HG02588 (cell line): ENCODE results near the gene EML1.

ENCODE experiments used
- ATAC-seq: cut with Tn5 transposase; IDR thresholded peaks from one replicate; pipeline ENCODE4 v1.9.1; 2021; ENCODE audit warnings: mild to moderate bottlenecking, moderate library complexity; ENCODE audit not compliant: unreplicated experiment

The EML1 gene

GRCh38 chr14:99777951-99778350, 15.3 kb upstream of the EML1 start:
- ATAC-seq, result no peak

- no peak for ATAC-seq
These were observed 13.5 kb upstream of the EML1 start for GRCh38 chr14:99779751-99780150.

- no peak for ATAC-seq
These were observed 12.5 kb upstream of the EML1 start for GRCh38 chr14:99780690-99781089.

GRCh38 chr14:99781091-99781490, 12.1 kb upstream of the EML1 start:
- ATAC-seq, result no peak

GRCh38 chr14:99781853-99782610, 11.2 kb upstream of the EML1 start:
- ATAC-seq, result no peak

- no peak for ATAC-seq
These were observed 8.7 kb upstream of the EML1 start for GRCh38 chr14:99784508-99784907.

- ATAC-seq, result no peak
These were observed 7.8 kb upstream of the EML1 start for GRCh38 chr14:99785426-99785825.

- ATAC-seq, result no peak
These were observed 6.7 kb upstream of the EML1 start for GRCh38 chr14:99786511-99786989.

GRCh38 chr14:99788713-99789112, 4.5 kb upstream of the EML1 start:
- no peak for ATAC-seq

GRCh38 chr14:99789581-99789980, 3.6 kb upstream of the EML1 start:
- no peak for ATAC-seq

- ATAC-seq, result no peak
These were observed 2.8 kb upstream of the EML1 start for GRCh38 chr14:99790201-99790977.

- no peak for ATAC-seq
These were observed 2.2 kb upstream of the EML1 start for GRCh38 chr14:99790978-99791376.

GRCh38 chr14:99791476-99792209, 1.6 kb upstream of the EML1 start:
- ATAC-seq, result no peak

GRCh38 chr14:99792210-99792535, 1.0 kb upstream of the EML1 start:
- no peak for ATAC-seq

GRCh38 chr14:99792551-99793212, 531 bp upstream of the EML1 start:
- ATAC-seq, result no peak

GRCh38 chr14:99794151-99794780, 1.1 kb downstream of the EML1 start:
- no peak for ATAC-seq

- ATAC-seq, result no peak
These were observed 1.8 kb downstream of the EML1 start for GRCh38 chr14:99795046-99795445.

GRCh38 chr14:99797231-99797630, 4.0 kb downstream of the EML1 start:
- no peak for ATAC-seq

GRCh38 chr14:99800781-99801180, 7.6 kb downstream of the EML1 start:
- ATAC-seq, result no peak

GRCh38 chr14:99802301-99803105, 9.3 kb downstream of the EML1 start:
- no peak for ATAC-seq
